Parathyroid adenoma (tissue), 2 donors: ENCODE data around the gene DHRS12.

ENCODE experiments used
- H2AFZ ChIP-seq: fragments of 300-600 bp; sonication (generic); one replicate; pipeline ENCODE4 v1.7.0; 2017; ENCODE audit warnings: antibody characterized with exemption, mild to moderate bottlenecking
- H3K27ac ChIP-seq: fragments of 300-600 bp; sonication (generic); one replicate; pipeline ENCODE4 v1.7.0; 2017
- H3K27me3 ChIP-seq: fragments of 300-600 bp; sonication (generic); one replicate; pipeline ENCODE4 v1.7.0; 2017; ENCODE audit warnings: low read length; ENCODE audit not compliant: control insufficient read depth, insufficient read depth
- H3K36me3 ChIP-seq: fragments of 300-600 bp; sonication (generic); one replicate; pipeline ENCODE4 v1.7.0; 2017; ENCODE audit warnings: low read length; ENCODE audit not compliant: control insufficient read depth, insufficient read depth
- H3K4me1 ChIP-seq: fragments of 300-600 bp; sonication (generic); one replicate; pipeline ENCODE4 v1.7.0; 2017; ENCODE audit warnings: control low read depth
- H3K4me2 ChIP-seq: fragments of 300-600 bp; sonication (generic); one replicate; pipeline ENCODE4 v1.7.0; 2017; ENCODE audit warnings: low read length
- H3K4me3 ChIP-seq: fragments of 300-600 bp; sonication (generic); one replicate; pipeline ENCODE4 v1.7.0; 2017; ENCODE audit warnings: low read depth, low read length
- H3K79me2 ChIP-seq: fragments of 300-600 bp; sonication (generic); one replicate; pipeline ENCODE4 v1.7.0; 2017; ENCODE audit warnings: control low read depth
- H3K9ac ChIP-seq: fragments of 300-600 bp; sonication (generic); one replicate; pipeline ENCODE4 v1.7.0; 2017; ENCODE audit warnings: mild to moderate bottlenecking
- H3K9me3 ChIP-seq: fragments of 300-600 bp; sonication (generic); one replicate; pipeline ENCODE4 v1.7.0; 2017; ENCODE audit warnings: low read length; ENCODE audit not compliant: control insufficient read depth
- TF ChIP-seq, protein P1 (sequence below): fragments of 300-600 bp; sonication (generic); IDR thresholded peaks from one replicate; pipeline ENCODE4 v1.7.0; 2017; ENCODE audit warnings: antibody characterized with exemption, mild to moderate bottlenecking
- donor health status: primary hyperparathyroidism.

DHRS12 gene

GRCh38 chr13:51784097-51784496, 19.9 kb downstream of the DHRS12 start:
- H3K79me2 ChIP-seq = no peaks in the 10 kb centered on the region
- H3K4me3 ChIP-seq = no peak overlapping the region
- peak overlapping the region; percentile 15 for H3K4me2 ChIP-seq
- H3K4me1 ChIP-seq = peaks cover 34% of the 10 kb centered on the region
- H3K27me3 ChIP-seq = no peaks in the 10 kb centered on the region
- H3K9ac ChIP-seq = no peak overlapping the region
- H3K9me3 ChIP-seq = no peaks in the 10 kb centered on the region
- peak overlapping the region; percentile 98 for H3K27ac ChIP-seq
- TF ChIP-seq, protein P1, sequence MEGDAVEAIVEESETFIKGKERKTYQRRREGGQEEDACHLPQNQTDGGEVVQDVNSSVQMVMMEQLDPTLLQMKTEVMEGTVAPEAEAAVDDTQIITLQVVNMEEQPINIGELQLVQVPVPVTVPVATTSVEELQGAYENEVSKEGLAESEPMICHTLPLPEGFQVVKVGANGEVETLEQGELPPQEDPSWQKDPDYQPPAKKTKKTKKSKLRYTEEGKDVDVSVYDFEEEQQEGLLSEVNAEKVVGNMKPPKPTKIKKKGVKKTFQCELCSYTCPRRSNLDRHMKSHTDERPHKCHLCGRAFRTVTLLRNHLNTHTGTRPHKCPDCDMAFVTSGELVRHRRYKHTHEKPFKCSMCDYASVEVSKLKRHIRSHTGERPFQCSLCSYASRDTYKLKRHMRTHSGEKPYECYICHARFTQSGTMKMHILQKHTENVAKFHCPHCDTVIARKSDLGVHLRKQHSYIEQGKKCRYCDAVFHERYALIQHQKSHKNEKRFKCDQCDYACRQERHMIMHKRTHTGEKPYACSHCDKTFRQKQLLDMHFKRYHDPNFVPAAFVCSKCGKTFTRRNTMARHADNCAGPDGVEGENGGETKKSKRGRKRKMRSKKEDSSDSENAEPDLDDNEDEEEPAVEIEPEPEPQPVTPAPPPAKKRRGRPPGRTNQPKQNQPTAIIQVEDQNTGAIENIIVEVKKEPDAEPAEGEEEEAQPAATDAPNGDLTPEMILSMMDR = no peak
- no peaks in the 10 kb centered on the region for H3K36me3 ChIP-seq
- H2AFZ ChIP-seq = peak overlapping the region; percentile 14

DNA sequence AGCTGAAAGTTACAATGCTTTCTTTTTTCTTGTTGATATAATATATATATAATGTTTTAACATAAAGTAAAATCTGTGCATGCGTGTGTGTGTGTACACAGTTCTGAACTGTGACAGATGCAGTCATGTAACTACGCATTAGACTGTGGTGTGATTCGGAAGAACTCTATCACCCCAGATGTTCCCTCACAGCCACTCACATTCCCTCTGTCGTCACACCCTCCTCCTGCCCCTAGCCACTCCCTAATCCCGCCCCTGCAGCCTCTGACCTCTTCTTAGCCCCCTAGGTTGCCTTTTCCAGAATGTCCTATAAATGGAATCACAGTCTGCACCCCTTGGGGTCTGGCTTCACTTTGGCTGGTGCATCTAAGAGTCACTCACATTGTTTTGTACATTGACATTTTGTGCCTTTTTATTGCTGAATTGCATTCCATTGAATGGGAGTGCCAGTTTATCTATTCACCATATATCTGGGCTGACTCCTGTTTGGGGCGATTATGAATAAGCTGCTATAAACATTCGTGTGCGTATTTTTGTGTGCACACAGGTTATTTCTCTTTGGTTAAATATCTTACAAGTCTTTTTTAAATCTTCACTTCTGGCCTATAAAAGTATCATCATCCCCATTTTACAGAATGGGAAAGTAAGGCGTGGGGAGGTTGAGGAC, 20.4 kb downstream of the DHRS12 start:
- Histone ChIP-seq H3K4me2 (no peak overlapping the region), H3K79me2 (no peaks in the 10 kb centered on the region), H2AFZ (no peak overlapping the region), H3K4me3 (no peak overlapping the region), H3K27me3 (no peaks in the 10 kb centered on the region), H3K4me1 (peaks cover 34% of the 10 kb centered on the region), H3K36me3 (no peaks in the 10 kb centered on the region), H3K27ac (peak overlapping the region; percentile 98), H3K9ac (no peak overlapping the region), H3K9me3 (no peaks in the 10 kb centered on the region)
- TF ChIP-seq, protein P1 = no peak

- no peaks in the 10 kb centered on the region for H3K9me3 ChIP-seq
- no peaks in the 10 kb centered on the region for H3K36me3 ChIP-seq
- H3K4me1 ChIP-seq = peaks cover 31% of the 10 kb centered on the region
- H3K27ac ChIP-seq = no peak overlapping the region
- H3K4me3 ChIP-seq = no peak overlapping the region
- H3K27me3 ChIP-seq = no peaks in the 10 kb centered on the region
- H3K79me2 ChIP-seq = no peaks in the 10 kb centered on the region
- H2AFZ ChIP-seq = peak overlapping the region; percentile 51
- H3K4me2 ChIP-seq = peak overlapping the region; percentile 7
- H3K9ac ChIP-seq = no peak overlapping the region
- TF ChIP-seq, protein P1 = no peak
Observed at GRCh38 chr13:51782026-51782710, 21.8 kb downstream of the DHRS12 start.

DNA sequence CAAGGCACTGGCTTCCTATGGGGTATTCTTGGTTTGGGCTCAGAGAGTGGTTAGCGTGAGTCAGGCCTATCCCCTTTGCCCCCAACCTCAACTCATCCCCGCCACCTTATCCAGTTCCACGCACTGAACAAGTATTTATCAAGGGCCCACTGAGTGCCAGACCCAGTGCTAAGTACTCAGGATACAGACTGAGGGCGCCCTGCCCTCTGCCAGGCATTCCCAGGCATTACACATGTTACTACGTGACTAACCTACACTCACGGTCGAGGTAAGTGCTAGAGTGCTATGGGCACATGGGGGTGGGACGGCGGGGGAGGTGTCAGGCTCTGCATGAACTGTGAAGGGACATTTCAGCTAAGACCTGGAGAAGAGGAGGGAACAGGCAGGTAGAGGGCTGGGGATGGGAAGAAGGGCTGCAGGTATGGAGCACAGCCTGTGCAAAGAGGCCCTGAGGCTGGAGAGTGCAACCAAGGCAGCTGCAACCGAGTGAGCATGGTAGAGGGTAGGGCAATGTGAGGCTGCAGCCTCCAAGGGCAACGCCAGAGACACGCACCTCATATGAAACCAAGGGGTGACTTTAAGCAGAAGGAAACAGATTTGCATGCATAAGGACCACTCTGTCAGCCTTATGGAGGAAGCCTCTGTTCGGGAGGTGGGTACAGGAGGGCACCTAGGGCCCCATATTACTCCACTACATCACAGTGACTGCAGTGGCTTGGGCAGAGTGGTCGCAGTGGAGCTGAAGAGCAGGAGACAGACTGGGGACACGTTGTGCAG, 22.5 kb downstream of the DHRS12 start:
- H3K4me1 ChIP-seq = peaks cover 26% of the 10 kb centered on the region
- no peak overlapping the region for H3K9ac ChIP-seq
- H3K36me3 ChIP-seq = no peaks in the 10 kb centered on the region
- TF ChIP-seq, protein P1 = peak; percentile 13
- H3K27ac ChIP-seq = no peak overlapping the region
- no peak overlapping the region for H3K4me2 ChIP-seq
- H3K27me3 ChIP-seq = no peaks in the 10 kb centered on the region
- H3K9me3 ChIP-seq = no peaks in the 10 kb centered on the region
- H3K79me2 ChIP-seq = no peaks in the 10 kb centered on the region
- H3K4me3 ChIP-seq = no peak overlapping the region
- peak overlapping the region; percentile 51 for H2AFZ ChIP-seq
